Activated CD4-positive, alpha-beta T cell treated with anti-CD3 and anti-CD28 coated beads for 48 hours (primary cell): Measurements from ENCODE around the gene NUDT8.
"Not testable (repeated sequence)": the region's sequence is repeated elsewhere in the genome, so short reads cannot be mapped to it uniquely, and the experiment has no call there.

Source experiments
- DNase-seq: peaks from one replicate; pipeline ENCODE4 v3.0.0-alpha.2; 2020

NUDT8 gene, protein sequence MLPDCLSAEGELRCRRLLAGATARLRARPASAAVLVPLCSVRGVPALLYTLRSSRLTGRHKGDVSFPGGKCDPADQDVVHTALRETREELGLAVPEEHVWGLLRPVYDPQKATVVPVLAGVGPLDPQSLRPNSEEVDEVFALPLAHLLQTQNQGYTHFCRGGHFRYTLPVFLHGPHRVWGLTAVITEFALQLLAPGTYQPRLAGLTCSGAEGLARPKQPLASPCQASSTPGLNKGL

DNA sequence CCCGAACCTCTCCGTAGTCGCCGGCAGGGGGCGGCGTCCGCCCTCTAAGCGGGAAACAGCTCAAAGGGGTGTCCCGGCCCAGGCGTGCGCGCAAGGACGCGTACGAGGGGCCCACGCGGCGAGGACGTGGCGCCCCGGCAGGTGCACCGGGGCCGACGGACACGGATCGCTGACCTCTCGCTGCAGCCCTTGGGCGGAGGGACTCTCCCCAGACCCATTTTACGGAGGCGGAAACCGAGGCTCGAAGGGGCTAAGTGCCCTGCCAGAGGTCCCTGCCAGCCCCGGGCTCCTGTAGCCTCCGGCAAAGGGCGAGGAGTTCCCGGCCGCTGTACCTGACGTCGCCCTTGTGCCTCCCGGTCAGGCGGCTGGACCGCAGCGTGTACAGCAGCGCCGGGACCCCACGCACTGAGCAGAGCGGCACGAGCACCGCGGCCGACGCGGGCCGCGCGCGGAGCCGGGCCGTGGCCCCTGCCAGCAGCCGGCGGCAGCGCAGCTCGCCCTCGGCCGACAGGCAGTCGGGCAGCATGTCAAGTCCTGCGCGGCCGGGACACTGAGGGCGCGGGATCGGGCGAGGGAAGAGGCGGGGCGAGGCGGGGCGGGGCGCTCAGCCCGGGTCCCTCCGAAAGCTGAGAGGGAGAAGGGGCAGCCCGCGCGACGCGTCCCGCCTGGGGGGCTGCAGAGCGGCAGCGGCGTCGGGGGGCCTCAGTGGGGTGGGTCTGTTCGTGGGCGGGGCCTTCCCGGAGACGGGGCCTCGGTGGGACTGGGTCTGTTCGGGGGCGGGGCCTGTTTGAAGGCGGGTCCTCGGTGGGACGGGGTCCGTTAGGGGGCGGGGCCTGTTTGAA, at the start of gene NUDT8:
TSS of gene NUDT8 (minus strand) at position 552 of the 842 bp plus-strand sequence. CDS start at position 526, 26 bp downstream.
- DNase-seq, result peak; percentile 94

DNA sequence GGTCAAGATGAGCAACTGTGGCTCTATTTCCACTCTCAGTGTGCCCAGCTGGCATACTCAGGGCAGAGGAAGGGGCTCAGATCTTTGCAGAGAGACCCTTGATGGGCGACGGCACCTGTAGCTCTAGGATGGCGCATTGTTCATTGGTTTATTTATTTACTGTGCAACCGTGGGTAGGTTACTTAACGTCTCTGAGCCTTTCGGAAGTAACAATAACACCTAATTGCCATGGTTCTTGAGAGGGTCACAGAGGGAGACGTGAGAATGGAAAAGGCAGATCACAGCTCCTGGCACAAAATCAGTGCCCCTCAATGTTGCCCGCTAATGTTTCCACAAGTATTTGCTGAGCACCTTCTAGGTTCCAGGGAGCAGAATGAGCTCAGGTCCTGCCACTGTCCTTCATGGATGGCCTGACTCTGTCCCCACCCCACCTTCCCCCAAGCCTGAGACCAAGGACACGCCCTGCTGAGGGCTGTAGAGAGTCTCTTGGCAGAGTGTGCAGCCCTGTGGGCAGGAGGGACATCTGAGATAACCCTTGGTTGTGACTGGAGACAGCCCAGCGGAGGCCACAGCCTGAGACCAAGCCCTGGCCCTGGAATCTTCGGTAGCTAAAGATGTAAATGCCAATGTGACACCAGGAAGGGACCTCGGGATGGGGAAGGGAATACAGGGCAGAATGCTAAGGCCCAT, 45.5 kb upstream of the NUDT8 start:
- DNase-seq, result no peak

DNA sequence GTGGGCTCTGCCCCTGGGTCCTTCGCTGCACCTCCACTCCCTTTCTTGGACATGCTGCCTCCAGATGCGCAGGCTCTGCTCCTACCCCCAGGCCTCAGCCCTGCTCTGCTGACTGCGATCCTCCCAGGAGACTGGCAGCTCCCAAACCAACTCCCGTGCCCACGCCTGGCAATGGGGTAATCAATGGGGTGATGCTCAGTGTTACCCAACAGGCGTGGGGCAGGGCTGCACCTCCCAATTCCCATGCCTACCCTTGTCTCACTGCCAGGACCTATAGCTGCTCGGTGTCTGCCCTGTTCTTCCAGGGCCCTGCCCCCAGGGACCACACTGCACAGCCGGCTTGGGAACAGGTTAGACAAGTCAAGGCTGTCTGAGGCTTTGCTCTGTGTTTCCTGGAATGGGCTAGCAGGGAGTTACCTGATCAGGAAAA, 44.7 kb upstream of the NUDT8 start, which contains the start of gene ALDH3B2:
TSS of gene ALDH3B2 (minus strand) at position 182 of the 430 bp plus-strand sequence. CDS start 7,688 bp downstream, outside the sequence.
- no peak for DNase-seq

DNA sequence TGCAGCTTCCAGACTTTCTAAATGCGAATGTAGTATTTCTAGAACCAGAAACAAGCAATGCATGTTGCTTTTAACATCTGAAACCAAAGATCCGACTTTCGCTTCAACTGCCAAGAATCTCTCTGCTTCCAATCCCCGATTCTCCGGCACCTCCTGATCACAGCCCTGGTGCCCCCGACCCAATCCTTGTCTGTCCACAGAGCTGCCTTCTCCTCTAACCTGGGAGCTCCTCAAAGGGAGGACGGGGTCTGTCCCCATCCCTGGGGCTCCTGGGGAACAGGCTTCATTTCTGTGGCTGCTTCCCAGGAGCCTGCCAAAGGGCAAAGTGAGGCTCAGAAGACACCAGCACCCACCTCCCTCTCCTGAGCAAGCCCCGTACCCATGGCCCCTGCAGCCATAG, 44.2 kb upstream of the NUDT8 start:
- no peak for DNase-seq

DNA sequence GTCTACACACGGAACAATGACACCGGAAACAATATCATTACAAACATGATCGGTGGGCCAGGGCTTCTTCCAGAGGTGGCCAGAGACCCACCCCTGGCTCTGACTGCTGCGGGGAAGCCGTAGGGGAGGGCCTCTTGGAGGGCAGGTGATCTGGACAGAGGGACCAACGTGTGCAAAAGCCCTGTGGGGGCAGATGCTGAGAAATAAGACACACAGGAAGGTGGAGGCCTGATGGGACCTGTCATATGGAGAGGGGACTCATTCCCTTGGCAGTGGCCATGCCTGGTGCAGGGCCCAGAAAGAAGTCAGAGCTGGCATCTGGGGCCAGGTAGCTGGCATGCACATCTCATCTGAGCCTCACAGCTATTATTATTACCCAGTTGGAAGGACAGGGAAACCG, 43.6 kb upstream of the NUDT8 start:
- DNase-seq, result no peak

DNA sequence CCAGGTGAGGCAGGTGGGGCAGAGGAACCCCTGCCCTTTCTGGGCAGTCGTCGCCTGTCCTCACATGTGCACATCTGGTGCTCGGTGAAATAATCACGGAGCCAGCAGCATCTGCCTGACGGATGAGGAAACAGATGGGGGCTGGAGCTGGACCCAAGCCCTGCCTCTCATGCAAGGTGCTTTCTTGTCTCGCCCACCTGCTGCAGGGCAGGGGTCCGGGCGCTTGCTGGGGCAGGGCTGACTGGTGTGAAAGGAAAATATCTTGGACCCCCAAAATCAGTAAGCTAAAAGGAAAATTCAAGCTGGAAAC, 41.4 kb upstream of the NUDT8 start:
- no peak for DNase-seq

DNA sequence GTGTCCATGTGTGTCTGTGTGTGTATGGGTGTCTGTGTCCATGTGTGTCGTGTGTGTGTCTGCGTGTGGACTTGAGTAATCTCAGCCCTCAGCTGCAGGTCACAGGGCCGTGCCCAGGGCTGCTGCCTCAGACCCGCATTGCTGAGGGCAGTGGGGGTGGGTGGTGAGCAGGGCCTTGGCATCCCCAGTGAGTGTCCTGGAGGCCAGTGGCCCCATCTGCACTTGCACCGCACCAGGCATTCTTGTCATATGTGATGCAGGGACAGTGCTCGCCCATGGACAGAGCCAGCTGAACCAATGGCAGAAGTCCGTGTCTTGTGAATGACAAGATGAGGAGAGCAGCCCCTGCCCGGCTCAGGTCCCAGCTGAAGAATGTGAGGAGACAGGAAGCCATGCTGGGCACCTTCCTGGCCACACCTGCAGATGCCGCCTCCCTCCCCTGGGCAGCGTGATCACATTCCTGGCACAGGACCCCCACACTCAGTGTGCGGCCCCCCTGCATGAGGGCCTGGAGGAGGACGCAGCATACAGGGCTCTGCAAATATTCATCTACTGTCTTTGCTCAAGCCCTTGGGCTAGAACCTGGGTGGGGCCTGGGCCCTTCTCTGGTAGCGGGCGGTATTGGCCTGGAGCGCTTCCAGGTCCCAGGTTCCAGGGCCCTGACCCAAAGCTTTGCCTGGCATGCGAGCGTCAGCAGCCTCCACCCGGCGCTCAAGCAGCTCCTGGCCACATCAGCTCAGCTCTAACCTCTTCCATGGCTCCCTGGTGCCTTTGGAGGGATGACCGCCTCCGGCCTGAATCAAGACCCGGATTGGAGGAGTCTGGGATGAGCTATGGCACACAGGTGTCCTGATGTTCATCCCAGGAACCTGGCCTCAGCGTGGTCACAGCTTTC, 40.8 kb upstream of the NUDT8 start:
- no peak for DNase-seq

DNA sequence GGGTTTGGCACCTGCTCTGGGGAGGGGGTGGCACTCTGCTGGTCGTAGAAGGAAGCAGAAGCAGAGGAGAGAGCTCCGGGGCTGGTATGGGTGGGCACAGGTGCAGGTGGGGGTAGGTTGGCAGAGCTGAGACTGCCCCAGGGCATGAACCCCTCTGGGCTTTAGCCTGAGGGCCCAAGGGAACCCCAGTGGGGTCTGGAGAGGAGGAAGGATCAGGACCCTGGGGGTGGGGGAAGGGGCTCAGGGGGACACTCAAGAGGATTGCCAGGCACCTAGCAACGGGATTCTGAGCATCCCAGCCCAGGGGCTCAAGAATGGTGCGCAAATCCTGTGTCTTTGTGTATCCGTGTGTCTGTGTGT, 38.4 kb upstream of the NUDT8 start:
- no peak for DNase-seq

DNA sequence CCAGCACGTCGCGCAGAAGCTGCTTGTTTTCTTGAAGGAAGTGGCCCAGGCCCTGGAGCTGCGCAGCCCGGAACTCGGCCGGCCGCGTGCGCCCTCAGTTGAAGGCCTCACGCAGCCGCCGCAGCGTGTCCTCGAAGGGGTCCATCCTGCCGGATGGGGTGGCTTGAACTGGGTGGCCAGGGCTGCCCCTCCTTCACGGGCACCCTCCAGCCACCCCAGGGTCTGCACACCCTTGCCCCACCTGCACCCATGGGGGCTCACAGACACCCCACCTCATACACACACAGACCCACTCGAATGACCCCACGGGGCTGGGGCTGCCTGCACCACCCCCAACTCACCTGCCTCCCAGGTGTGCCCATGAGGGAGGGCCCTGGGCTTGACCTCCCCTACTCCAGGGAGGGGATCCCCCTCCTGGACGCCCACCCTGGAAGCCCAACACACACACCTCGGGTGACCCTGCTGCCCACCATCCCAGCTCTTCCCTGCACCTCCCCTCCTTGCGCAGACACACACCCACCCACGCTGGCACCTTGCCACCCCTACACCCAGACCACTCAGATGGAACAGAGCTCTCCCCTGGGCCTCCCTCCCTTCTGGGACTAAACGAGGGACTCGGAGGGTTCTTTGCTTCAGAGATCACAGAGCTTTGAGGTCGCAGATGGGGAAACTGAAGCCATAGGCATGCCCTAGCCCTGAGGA, 37.9 kb upstream of the NUDT8 start:
- no peak for DNase-seq

DNA sequence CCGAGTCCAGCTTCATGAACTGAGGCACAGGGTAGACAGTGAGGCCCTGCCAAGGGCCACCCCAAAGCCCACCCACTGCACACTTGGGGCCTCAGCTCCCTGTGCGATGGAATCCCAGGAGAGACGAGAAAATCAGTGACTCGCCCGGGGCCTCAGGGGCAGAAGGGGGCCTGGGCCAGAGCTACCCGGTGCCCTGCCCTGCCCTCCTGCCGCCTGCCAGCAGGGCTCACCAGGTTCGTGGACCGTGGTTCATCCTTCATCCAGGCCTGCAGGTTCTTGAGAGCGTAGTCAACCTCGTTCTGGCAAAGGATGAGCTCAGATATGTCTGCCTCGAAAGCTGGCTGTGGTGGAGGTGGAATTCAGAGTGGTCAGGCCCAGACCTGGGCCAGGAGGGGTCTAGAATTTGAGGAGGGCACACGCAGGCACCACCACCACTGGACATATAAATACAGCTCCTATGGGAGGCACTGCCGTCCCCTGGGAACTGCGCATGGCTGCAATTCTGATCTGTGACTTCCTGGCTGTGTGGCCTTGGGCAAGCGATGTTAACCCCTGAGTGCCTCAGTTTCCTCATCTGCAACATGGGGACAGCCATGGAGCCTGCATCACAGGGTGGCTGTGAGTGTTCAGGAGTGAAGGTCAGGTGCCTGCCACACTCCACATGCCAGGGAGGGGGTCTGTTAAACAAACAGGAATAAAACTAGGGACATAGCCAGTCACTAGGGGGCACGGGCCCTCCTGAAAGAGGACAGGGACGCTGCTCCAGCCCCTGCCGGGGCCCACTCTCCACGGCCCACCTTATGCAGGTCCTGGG, 37.1 kb upstream of the NUDT8 start:
- DNase-seq, result no peak

DNA sequence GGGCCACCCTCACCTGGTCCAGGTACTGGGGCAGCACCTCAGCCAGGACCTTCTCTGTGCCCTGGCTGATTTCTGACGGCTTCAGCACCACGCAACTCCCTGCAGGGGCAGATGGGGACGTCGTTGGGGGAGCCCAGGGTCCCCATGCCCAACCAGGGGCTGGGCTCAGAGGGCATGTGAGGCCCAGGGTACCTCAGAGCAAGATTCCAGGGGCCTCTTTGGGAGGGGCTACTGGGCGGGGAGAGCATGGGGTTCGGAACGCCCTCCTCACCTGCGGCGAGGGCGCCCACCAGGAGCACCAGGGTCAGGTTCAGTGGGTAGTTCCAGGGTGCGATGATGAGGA, 36.5 kb upstream of the NUDT8 start:
- DNase-seq, result no peak

DNA sequence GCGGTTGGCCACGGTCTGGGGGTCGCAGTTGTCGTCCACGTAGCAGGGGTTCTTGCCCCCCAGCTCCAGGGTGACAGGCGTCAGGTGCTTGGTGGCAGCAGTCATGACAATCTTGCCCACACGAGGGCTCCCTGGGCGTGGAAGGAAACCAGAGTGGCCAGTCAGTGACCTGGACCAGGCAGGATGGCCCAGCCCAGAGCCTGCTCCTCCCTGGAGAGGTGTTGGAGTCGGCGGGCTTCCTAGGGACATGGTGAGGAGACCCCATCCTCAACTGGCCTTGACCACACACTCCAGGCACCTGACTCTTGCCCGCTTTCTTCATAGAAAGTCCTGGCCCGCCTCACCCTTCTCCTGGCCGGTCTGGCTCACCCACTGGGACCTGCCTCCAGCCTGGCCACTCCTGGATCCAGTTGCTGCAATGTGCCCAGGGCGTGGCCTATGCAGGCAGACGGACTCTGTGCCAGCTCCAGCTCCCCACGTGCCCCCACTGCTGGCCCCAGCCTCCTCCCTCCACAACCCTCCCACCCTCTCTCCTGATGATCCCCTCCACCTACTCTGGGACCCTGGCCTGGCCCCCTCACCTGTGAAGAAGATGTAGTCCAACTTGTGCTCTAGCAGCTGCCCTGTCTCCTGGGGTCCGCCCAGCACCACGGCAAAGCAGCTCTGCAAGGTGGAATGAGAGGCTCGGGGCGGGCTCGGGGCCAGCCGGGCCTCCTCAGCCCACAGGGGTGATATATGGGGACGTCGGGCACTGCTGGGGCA, 36.0 kb upstream of the NUDT8 start:
- no peak for DNase-seq

DNA sequence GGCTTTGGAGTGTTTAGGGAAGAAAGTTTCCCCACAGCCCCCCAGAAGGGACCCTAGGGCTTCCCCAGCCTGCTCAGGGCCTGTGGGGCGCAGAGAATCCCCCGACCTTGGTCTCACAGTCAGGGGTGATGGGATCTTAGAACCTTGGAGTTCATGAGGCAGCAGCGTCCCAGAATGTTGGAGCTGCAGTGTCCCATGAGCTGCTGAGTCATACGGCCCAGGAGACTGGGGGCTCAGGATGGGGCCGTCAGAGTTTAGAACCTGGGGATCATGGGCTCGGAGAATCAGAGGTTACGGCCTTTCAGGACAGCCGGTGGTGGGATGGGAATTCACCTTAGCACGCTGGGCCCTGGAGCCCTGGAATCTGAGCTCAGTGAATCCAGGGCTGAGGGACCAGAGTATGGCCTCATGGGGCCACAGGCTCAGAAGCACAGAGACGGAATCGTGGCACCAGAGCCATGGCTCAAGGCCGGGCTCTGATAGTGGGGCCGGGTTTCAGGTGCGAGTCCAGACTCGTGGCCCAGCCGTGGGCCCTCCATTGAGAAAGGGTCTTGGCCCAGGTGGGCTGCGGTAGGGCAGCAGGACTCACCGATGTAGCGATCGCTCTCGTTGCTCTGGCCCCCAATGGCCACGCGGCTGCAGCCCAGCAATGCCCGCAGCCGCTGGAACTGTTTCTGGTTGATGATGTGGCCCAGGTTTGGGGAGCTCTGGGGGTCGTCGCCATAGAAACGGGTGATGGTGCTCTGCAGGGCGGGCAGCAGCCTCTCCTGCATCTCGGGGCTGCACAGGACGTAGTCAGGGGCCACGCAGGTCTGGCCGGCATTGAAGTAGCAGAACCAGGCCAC, 35.2 kb upstream of the NUDT8 start:
- no peak for DNase-seq

DNA sequence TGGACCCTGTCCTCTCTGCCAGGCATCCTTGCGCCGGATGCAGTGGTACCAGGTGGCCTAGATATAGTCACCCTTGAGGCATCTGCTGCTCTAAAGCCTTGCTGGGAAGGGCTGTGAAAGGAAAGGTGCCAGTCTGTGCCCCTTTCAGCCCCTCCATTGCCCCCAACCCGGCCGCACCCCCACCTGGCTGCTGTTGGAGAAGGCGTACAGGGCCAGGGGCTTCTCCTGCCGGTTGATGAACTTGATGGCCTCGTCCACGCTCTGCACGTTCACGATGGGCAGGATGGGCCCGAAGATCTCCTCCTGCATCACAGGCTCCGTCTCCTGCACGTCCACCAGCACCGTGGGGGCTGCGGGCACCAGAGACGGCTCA, 34.5 kb upstream of the NUDT8 start:
- DNase-seq, result no peak

DNA sequence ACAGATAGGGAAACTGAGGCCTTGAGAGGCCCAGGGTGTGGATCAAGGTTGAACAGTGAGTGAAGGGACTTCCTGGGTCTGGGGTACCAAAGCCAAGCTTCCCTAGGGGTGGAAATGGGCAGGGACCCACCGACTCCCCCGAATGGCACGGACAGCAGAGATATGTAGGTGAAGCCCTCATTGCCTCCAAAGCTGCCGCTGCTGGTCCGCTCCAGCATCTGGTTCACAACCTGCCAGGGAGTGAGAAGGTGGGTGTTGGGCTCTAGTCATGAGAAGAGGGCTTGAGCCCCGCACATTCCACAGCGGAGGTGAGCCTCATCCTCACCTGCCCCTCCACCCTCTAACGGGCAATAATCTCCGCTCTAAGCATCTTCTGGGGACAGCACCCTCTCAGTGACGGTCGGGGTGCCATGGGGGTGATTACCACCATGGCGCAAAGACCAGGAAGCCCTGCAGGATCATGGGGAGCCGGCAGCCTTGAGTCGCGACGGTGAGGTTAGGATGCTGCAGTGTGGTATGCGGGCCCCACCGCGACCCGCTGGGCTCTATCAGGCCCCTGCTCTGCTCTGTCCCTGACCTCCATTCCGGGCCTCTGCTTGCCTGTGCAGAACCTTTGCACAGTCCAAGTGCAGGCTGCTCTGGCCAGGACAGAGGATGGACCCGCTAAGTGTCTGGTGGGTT, 33.9 kb upstream of the NUDT8 start:
- DNase-seq, result no peak

DNA sequence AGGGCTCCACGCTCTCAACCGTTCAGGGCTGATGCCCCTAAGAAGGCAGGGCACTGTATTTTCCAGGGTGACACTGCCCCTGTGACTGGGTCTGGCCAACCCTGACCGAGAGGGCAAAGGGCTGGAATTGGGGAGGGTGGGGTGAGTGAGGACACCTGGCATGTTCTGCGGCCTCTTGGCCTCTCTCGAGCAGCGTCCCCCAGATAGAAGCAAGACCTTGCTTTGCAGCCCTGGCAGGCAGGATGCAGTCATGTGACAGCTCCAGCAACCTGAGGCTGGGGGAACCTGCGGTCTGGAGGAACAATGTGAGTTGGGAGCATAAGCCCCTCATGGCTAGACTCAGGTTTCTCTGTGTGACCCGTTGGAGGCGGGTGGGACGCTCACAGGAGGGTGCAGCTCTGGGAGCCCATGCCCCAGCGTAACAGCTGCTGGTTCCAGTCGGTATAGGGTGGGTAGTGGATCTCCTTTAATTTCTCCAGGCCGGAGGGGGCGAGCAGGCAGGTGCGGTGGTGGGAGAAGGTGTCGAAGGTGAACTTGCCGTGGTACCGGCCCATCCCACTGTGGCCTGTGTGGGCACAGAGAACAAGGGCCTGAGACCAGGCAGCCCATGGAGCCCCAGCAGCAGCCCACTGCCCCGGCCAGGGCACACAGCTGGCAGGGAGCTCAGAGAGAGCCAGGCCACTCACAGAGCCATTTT, 33.2 kb upstream of the NUDT8 start:
- no peak for DNase-seq

DNA sequence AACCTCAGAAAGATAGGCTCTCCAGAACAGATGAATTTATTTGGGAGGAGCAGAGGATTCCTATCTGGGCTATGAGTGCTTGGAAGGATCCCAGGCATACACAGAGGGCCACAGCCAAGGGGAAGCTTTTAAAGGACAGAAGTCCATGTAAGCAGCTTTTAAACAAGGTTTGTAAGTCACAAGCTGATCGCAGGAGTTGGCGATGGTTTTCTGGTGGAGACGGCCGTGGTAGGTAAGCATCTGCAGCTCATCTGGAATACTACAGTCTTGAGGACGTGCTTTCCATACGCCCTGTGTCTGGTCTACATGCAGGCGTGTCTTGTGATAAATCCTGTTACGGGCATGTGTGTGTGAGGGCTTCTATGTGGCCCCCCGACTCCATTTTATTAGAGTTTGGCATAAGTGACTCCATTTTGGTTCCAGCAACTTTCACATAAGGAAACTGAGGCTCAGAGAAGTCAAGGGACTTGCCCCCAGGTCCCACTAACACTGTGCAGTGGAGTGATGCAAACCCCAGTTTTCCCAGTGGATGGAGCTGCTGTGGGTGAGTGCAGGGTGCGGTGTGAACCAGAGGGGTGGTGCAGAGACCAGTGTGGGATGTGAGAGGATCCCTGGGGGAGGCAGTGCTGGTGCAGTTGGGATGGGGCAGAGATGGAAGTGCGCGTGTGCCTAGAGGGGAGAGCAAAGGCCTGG, 32.6 kb upstream of the NUDT8 start:
- DNase-seq, result no peak

DNA sequence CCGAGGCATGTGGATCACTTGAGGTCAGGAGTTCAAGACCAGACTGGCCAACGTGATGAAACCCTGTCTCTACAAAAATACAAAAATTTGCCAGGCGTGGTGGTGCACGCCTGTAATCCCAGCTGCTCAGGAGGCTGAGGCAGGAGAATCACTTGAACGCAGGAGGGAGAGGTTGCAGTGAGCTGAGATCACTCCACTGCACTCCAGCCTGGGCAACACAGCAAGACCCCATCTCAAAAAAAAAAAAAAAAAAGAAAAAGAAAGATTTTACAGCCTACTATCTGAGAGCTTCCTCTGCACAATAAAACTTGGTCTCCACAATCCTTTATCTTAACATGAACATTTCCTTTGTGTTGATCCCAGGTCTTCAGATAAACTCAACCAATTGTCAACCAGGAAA, 31.0 kb upstream of the NUDT8 start:
- not testable (repeated sequence) for DNase-seq
